ENCODE measurements around the gene LRRC4C.

DNA sequence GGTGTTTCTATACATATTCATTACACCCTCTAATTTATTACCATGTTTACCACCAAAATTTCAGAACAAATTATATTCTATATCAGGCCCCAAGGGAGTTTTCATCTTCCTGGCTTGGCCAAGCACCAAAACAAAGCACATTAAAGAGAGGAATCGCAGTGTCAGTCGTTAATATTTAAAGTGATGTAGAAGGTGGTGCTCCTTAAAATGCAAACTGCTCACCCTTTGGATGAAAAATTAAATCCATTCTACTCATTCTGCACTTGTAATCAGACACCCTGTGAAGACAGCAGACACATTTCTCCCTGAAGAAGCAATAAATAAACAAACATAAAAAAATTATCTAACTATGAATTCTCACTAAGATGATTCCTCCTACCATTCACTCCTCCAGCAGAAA lies 113.4 kb downstream of the LRRC4C start:
- TF ChIP-seq, protein P1, sequence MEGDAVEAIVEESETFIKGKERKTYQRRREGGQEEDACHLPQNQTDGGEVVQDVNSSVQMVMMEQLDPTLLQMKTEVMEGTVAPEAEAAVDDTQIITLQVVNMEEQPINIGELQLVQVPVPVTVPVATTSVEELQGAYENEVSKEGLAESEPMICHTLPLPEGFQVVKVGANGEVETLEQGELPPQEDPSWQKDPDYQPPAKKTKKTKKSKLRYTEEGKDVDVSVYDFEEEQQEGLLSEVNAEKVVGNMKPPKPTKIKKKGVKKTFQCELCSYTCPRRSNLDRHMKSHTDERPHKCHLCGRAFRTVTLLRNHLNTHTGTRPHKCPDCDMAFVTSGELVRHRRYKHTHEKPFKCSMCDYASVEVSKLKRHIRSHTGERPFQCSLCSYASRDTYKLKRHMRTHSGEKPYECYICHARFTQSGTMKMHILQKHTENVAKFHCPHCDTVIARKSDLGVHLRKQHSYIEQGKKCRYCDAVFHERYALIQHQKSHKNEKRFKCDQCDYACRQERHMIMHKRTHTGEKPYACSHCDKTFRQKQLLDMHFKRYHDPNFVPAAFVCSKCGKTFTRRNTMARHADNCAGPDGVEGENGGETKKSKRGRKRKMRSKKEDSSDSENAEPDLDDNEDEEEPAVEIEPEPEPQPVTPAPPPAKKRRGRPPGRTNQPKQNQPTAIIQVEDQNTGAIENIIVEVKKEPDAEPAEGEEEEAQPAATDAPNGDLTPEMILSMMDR (IDR thresholded peaks at IDR 0.05): no peak
- no peak for TF ChIP-seq POLR2A (IDR thresholded peaks at IDR 0.05)

Measured in Peyer's patch (tissue), 4 donors.